ENCODE measurements around the gene RAI1.

GRCh38 chr17:17789410-17789809, 108.2 kb downstream of the RAI1 start:
- TF ChIP-seq ZNF24 (IDR thresholded peaks at IDR 0.05) (no peak), SREBF2 (IDR thresholded peaks at IDR 0.05; ENCODE audit: low read length) (no peak), NFYA (IDR thresholded peaks at IDR 0.05; ENCODE audit: borderline replicate concordance, low read depth, low read length) (no peak)
